HG03159 (cell line): ENCODE data around the gene MNAT1.
"Not testable (repeated sequence)": the region's sequence is repeated elsewhere in the genome, so short reads cannot be mapped to it uniquely, and the experiment has no call there.

Experiments
- ATAC-seq: cut with Tn5 transposase; IDR thresholded peaks from one replicate; pipeline ENCODE4 v1.9.1; 2021; ENCODE audit warnings: mild to moderate bottlenecking, moderate library complexity; ENCODE audit not compliant: unreplicated experiment

MNAT1 gene

DNA sequence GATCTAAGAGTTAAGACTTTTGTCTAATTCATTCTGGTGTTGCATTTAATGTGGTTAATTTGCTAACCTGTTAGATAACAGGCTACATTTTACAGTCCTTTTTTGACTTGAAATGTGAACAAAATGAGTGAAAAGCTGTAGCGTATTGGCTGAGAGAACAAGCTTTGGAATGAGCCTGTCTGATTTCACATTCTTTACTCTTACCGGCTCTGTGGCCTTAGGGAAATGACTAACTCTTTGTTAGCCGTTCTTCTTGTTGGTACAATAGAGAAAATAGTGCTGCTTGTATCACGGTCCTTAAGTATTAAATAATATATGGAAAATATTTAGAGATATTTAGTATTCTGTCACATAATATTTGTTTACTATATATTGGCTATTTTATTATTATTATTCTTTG is 1.9 kb downstream of the MNAT1 start:
- ATAC-seq = no peak

DNA sequence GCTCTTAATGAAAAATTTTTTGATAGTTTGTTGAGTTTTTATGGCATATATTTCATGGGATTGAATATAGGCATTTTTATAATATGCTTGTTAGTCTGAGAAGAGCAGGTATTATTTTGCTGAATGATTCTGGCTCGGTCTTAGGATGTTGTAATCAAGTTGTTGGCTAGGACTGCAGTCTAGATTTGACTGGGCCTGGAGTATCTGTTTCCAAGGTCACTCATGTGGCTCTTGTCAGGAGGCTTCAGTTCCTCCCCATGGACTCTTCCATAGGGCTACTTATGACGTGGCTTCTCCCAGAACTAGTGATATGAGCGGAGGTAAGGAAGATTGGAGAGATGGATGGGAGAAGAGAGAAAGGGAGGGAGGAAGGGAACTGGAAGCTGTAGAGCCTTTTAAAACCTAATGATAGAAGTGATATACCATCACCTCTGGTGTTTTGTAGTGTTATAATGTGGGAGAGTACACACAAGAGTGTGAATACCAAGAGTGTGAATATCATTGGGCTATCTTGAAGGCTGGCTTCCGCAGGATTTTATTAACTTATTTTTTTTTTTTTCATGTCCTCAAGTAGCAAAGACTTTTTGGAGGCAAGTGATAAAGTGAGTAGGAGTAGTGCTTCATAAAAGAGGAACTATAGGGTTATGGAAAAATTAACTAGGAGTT is 4.4 kb downstream of the MNAT1 start:
- ATAC-seq = no peak

GRCh38 chr14:60744566-60744965 is 10.0 kb downstream of the MNAT1 start:
- no peak for ATAC-seq

DNA sequence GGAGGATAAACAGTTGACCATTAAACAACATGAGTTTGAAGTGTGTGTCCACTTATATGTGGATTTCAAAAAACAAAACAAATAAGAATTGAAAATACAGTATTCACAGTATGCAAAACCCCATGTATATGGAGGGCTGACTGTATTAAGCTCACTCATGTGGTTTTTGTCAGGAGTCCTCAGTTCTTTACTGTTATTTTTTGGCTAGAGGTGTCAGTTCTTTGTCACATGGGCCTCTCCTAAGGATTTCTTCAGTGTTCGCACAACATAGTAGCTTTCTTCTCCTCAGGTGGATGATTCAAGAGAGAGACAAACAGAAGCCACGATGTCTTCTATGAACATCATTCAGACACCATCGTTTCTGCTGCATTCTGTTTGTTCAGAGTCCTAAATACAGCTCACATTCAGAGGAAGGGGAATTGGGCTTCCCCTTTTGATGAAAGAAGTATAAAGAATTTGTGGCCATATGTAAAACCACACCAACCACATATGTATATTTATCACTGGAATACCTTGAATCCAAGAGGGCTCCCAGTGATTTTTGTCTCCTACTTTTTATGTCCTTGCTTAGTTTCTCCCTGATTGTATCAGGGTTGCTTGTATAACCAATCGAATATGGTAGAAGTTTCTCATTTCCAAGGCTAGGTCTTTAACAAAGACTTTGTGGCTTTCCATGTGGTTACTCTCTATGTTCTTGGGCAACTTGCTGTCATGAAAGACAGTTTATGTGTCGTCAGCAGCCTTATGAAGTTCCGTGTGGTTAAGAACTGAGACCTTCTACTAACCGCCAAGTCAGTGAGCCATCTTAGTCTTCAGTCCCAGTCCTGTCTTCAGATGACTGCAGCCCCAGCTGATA is 18.9 kb downstream of the MNAT1 start:
- peak; percentile 98 for ATAC-seq

- no peak for ATAC-seq
These were observed 22.3 kb downstream of the MNAT1 start for GRCh38 chr14:60756847-60757246.

DNA sequence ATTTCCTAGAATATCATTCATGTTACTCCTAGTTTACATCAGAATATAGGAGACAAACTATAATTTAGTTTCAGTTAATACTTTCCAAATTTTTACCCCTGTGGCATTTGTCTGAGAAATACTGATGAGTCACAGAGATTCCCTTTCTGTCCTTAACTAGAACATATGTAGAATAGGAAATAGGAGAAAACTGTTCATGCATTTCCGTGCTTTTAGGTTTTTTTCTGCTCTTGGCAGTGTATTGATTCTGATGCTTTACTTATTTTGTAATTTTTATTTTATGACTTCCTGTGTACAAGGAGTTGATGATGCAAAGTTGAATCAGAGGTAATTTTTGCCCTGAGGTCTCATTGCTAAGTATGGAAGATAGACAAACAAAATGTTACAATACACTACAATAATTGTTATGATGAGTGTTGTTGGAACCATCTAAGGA is 23.0 kb downstream of the MNAT1 start:
- ATAC-seq = no peak

GRCh38 chr14:60758885-60759284 is 24.3 kb downstream of the MNAT1 start:
- peak; percentile 55 for ATAC-seq

- no peak for ATAC-seq
These were observed 25.6 kb downstream of the MNAT1 start for GRCh38 chr14:60760209-60760608.

DNA sequence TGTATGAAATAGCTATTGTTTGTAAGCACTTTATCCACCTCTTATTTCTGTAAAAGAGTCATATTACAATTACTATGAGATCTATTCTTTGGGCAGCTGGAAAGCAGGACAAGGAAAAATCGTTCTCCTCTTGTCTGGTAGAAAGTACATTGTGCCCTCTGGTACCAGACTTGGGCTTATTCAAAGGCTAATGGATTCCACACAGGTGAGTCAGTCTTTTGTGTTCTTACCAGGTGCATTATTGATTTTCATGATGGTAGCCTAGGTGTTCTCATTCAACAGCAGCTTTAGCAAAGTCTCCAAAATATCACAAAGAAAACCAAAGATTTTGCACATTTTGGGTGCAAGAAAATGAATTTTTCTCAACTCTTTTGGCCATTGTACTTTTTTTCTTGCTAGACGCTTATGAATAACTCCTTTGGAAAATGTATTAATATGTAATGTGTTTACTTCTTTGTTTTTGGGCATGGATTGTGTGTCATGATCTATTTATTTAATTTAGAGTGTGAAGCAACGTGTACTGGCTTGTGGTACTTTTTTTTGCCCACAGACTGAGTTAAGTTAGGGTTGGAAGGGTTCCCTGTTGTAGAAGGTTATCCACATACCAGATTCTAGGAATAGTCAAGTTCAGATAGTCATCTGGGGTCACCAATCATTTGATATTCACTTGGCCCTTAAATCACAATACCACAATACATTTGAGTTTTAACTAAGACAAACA is 26.2 kb downstream of the MNAT1 start:
- ATAC-seq = no peak

DNA sequence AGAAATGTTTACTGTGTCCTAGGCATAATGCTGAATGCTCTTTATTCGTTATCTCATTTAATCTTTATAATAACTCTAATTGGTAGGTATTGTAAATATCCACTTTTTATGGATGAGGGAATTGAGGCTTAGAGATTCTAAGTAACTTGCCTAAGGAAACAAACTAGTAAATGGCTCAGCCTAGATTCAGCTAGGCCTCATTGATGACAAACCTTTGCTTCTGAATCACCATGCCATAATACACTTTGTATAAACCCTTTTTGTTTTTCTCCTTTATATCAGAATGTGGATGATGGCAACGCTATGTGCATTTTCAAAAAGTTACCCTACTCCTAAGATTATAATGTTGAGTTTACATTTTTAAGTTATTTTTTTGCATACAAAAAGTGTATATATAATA is 34.0 kb downstream of the MNAT1 start:
- no peak for ATAC-seq

GRCh38 chr14:60771117-60771516 is 36.6 kb downstream of the MNAT1 start:
- no peak for ATAC-seq

DNA sequence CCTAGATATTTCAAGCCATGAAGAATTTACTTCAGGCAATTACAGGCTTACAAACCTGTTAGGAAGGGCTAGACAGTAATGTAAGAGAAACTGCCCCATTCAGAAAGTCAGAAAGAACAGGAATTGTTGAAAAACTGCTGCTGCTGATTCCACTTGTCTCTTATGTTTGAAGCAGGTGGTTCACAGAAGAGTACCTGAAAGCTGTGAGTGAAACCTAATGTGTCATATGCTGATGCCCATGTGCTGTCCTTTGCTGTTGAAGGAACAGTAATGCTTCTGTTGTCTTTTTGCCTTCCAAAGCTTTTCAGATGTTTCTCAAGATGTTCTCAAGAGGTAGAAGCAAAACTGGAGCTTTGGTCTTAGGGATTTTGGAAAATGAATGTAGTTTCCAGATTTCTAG is 39.0 kb downstream of the MNAT1 start:
- no peak for ATAC-seq

GRCh38 chr14:60775296-60775695 is 40.7 kb downstream of the MNAT1 start:
- no peak for ATAC-seq

DNA sequence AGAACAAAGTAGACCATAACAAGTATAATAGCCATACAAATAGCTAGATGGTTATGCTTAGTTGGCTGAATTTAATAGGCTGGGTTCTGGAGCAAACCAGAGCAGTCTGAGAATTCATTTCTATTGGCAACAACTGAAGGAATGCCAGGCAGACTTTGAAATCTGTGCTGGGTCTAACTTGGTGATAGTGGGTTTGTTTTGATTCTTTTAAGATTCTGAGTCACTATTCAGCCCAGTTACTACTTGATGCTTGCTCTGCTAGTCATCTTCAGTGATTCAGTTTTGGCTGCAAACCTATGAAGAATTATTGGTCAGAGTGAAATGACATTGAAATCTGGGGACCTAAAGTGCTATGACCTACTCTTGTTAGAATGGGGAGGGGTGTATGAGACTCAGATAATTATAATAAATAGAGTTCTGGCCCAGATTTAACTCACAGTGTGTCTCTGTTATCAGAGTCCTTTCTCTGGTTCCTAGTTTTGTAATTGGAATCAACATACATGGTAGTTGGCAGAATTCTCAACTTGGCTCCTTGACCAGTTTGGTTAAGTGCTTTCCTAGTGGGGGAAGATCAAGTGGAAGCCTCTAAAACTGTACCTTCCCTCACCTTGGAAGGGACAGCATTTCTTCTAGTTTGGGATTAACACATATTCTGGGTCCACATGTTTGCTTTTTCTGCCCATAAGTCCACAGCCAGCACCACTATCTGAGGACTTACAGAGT is 43.5 kb downstream of the MNAT1 start:
- no peak for ATAC-seq

- ATAC-seq = not testable (repeated sequence)
These were observed 45.4 kb downstream of the MNAT1 start for GRCh38 chr14:60779745-60780514.

DNA sequence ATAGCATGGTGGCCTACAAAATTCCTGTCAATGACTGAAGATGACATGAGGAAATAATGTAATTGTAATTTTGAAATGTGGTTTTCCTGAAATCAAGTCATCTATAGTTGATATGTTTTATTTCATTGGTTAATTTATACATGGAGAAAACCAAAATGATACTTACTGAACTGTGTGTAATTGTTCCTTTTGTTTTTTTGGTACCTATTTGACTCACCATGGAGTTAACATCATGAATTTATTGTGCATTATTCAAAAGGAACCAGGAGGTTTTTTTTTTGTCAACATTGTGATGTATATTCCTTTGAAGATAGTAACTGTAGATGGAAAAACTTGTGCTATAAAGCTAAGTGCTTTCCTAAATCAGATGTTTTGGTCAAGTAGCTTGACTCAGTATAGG is 46.0 kb downstream of the MNAT1 start:
- ATAC-seq = not testable (repeated sequence)

DNA sequence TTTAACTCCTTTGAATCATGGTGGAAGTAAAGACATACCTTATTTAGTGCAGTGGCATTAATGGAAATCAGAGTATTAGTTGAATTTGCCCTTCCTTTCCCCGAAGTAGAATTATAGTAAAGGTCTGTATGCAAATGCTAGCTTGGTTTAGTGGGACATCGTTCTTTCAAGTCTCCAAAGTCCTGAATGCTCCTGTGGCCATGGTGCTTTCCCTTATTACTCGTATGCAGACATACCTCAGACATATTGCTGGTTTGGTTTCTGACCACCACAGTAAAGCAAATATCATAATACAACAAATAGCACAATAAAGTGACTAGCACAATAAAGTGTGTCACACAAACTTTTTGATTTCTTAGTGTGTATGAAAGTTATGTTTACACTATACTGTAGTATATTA is 52.3 kb downstream of the MNAT1 start:
- ATAC-seq = no peak

GRCh38 chr14:60789656-60790055 is 55.1 kb downstream of the MNAT1 start:
- ATAC-seq = no peak

DNA sequence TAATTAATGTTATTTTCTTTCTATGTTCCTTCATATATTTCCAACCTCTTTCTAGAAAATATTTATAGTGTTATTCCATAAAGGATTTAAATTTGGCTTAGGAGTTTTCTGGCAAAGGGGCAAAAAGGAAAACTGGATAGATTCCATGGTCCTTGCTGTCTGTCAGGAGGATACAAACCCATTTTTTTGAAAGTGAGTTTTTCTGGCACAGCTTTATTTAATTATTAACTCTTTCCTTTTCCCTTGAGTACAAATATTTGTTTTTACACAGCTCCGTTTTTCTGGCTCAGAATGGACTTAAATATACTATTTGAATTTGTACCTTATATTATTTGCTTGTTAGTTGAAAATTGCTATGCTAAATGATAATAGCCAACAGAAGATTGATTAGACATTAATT is 56.3 kb downstream of the MNAT1 start:
- ATAC-seq = no peak

- ATAC-seq = no peak
These were observed 61.9 kb downstream of the MNAT1 start for GRCh38 chr14:60796434-60796833.
